GM19351 (cell line): Measurements from ENCODE around the gene KLF13.

ENCODE experiments used
- ATAC-seq: cut with Tn5 transposase; IDR thresholded peaks from one replicate; pipeline ENCODE4 v1.9.1; 2021; ENCODE audit warnings: mild to moderate bottlenecking, moderate library complexity; ENCODE audit not compliant: unreplicated experiment

Gene KLF13

GRCh38 chr15:31298707-31299172 lies 27.9 kb upstream of the KLF13 start:
- no peak for ATAC-seq

- no peak for ATAC-seq
Measured at GRCh38 chr15:31300208-31300661, 26.4 kb upstream of the KLF13 start.

GRCh38 chr15:31300981-31301672 lies 25.5 kb upstream of the KLF13 start:
- no peak for ATAC-seq

- no peak for ATAC-seq
Measured at GRCh38 chr15:31301673-31301990, 25.0 kb upstream of the KLF13 start.

GRCh38 chr15:31302029-31302657 lies 24.5 kb upstream of the KLF13 start:
- no peak for ATAC-seq

GRCh38 chr15:31302778-31303725 lies 23.6 kb upstream of the KLF13 start:
- peak; percentile 63 for ATAC-seq

- ATAC-seq, result no peak
Measured at GRCh38 chr15:31303726-31304648, 22.6 kb upstream of the KLF13 start.

- ATAC-seq, result no peak
Measured at GRCh38 chr15:31304751-31305365, 21.8 kb upstream of the KLF13 start.

GRCh38 chr15:31305375-31305774 lies 21.3 kb upstream of the KLF13 start:
- ATAC-seq, result no peak

- no peak for ATAC-seq
Measured at GRCh38 chr15:31305796-31306425, 20.7 kb upstream of the KLF13 start.

GRCh38 chr15:31306426-31307269 lies 20.0 kb upstream of the KLF13 start:
- no peak for ATAC-seq

GRCh38 chr15:31307270-31308184 lies 19.1 kb upstream of the KLF13 start:
- ATAC-seq, result no peak

- peak; percentile 88 for ATAC-seq
Measured at GRCh38 chr15:31308185-31308639, 18.4 kb upstream of the KLF13 start.

- ATAC-seq, result no peak
Measured at GRCh38 chr15:31309893-31310606, 16.6 kb upstream of the KLF13 start.

GRCh38 chr15:31311735-31312619 lies 14.7 kb upstream of the KLF13 start:
- ATAC-seq, result no peak

GRCh38 chr15:31313223-31313622 lies 13.4 kb upstream of the KLF13 start:
- ATAC-seq, result no peak
